MG63 (cell line): ENCODE data around the gene MARK2. TPM values are rescaled to one million over a fixed set of nuclear protein-coding genes. Genes with fewer than 3 reads are reported as not detected.
A peak's percentile ranks its signal among the peaks of the same experiment; 100 is the strongest.
"Not testable (repeated sequence)": the region's sequence is repeated elsewhere in the genome, so short reads cannot be mapped to it uniquely, and the experiment has no call there.

Source experiments
- DNase-seq: peaks from one replicate; pipeline ENCODE4 v3.0.0-alpha.2; 2020
- H3K27me3 ChIP-seq: fragments of 250-450 bp; sonication (Bioruptor Pico); 2 replicates; pipeline ENCODE4 v1.5.1; 2020; ENCODE audit warnings: mild to moderate bottlenecking, moderate library complexity
- H3K36me3 ChIP-seq: fragments of 250-450 bp; sonication (Bioruptor Pico); 2 replicates; pipeline ENCODE4 v1.5.1; 2020; ENCODE audit warnings: mild to moderate bottlenecking, moderate library complexity
- H3K4me3 ChIP-seq: fragments of 250-450 bp; sonication (Bioruptor Pico); 2 replicates; pipeline ENCODE4 v1.5.1; 2020; ENCODE audit warnings: mild to moderate bottlenecking, moderate library complexity
- H3K9me3 ChIP-seq: fragments of 250-450 bp; sonication (Bioruptor Pico); 2 replicates; pipeline ENCODE4 v1.5.1; 2020; ENCODE audit warnings: mild to moderate bottlenecking, moderate library complexity
- total RNA-seq: library from RNA; depleted of rRNA; stranded (reverse); fragments of >200 nt; shearing (Covaris generic); gene quantifications from 2 replicates; pipeline ENCODE4 v1.2.3, GENCODE V29; 2014; ENCODE audit warnings: low replicate concordance; rRNA removed

Gene MARK2
- 10.1 and 17.4 TPM in 2 replicates for total RNA-seq

- no peaks in the 10 kb centered on the region for H3K27me3 ChIP-seq
- H3K9me3 ChIP-seq: no peaks in the 10 kb centered on the region
- peak; percentile 93 for DNase-seq
- H3K36me3 ChIP-seq: peaks cover 11% of the 10 kb centered on the region
- H3K4me3 ChIP-seq: peak within 1 kb of the TSS; percentile 92
Measured at GRCh38 chr11:63838678-63839507, at the start of gene MARK2. Gene MARK2 (plus strand): TSS chr11:63839110. CDS start chr11:63839507, 397 bp downstream.

- H3K9me3 ChIP-seq: peaks cover 5% of the 10 kb centered on the region; the same call in 1 of the 2 replicates
- no peaks in the 10 kb centered on the region for H3K27me3 ChIP-seq
- no peak overlapping the region for H3K4me3 ChIP-seq
- DNase-seq: no peak
- no peaks in the 10 kb centered on the region for H3K36me3 ChIP-seq
Measured at GRCh38 chr11:63791495-63792167, 47.3 kb upstream of the MARK2 start.

- H3K9me3 ChIP-seq: peaks cover 5% of the 10 kb centered on the region; the same call in 1 of the 2 replicates
- H3K36me3 ChIP-seq: no peaks in the 10 kb centered on the region
- no peak for DNase-seq
Measured at GRCh38 chr11:63793161-63793560, 45.7 kb upstream of the MARK2 start.

GRCh38 chr11:63795066-63795465, 43.8 kb upstream of the MARK2 start:
- H3K4me3 ChIP-seq: no peak overlapping the region
- no peak for DNase-seq
- peaks cover 5% of the 10 kb centered on the region; the same call in 1 of the 2 replicates for H3K9me3 ChIP-seq
- no peaks in the 10 kb centered on the region for H3K36me3 ChIP-seq
- no peaks in the 10 kb centered on the region for H3K27me3 ChIP-seq

More at GRCh38 chr11:63793161-63793560, 45.7 kb upstream of the MARK2 start:
- H3K4me3 ChIP-seq: no peak overlapping the region
- H3K27me3 ChIP-seq: no peaks in the 10 kb centered on the region

- DNase-seq: no peak
- Histone ChIP-seq H3K36me3 (no peaks in the 10 kb centered on the region), H3K9me3 (no peaks in the 10 kb centered on the region), H3K27me3 (no peaks in the 10 kb centered on the region), H3K4me3 (no peak overlapping the region)
Measured at GRCh38 chr11:63800921-63801320, 38.0 kb upstream of the MARK2 start.

- H3K27me3 ChIP-seq: no peaks in the 10 kb centered on the region
- H3K4me3 ChIP-seq: no peak overlapping the region
- no peaks in the 10 kb centered on the region for H3K9me3 ChIP-seq
- DNase-seq: peak; percentile 83
- H3K36me3 ChIP-seq: no peaks in the 10 kb centered on the region
Measured at GRCh38 chr11:63802637-63803414, 36.1 kb upstream of the MARK2 start.

GRCh38 chr11:63804259-63804658, 34.7 kb upstream of the MARK2 start:
- Histone ChIP-seq H3K27me3 (no peaks in the 10 kb centered on the region), H3K9me3 (no peaks in the 10 kb centered on the region), H3K4me3 (no peak overlapping the region), H3K36me3 (no peaks in the 10 kb centered on the region)
- no peak for DNase-seq

GRCh38 chr11:63805844-63806415, 33.0 kb upstream of the MARK2 start:
- no peak overlapping the region for H3K4me3 ChIP-seq

GRCh38 chr11:63810383-63810782, 28.5 kb upstream of the MARK2 start:
- H3K27me3 ChIP-seq, H3K36me3 ChIP-seq, H3K4me3 ChIP-seq, H3K9me3 ChIP-seq, DNase-seq: not testable (repeated sequence)

More at GRCh38 chr11:63805844-63806415, 33.0 kb upstream of the MARK2 start:
- no peaks in the 10 kb centered on the region for H3K36me3 ChIP-seq
- H3K27me3 ChIP-seq: no peaks in the 10 kb centered on the region
- H3K9me3 ChIP-seq: no peaks in the 10 kb centered on the region
- DNase-seq: no peak

GRCh38 chr11:63811522-63811921, 27.4 kb upstream of the MARK2 start:
- Histone ChIP-seq H3K9me3 (no peaks in the 10 kb centered on the region), H3K27me3 (no peaks in the 10 kb centered on the region), H3K4me3 (no peak overlapping the region), H3K36me3 (peaks cover 19% of the 10 kb centered on the region)
- no peak for DNase-seq

GRCh38 chr11:63813035-63813562, 25.8 kb upstream of the MARK2 start, which contains the start of gene SPINDOC:
Gene SPINDOC (plus strand): TSS chr11:63813456. CDS start chr11:63813687, 231 bp downstream.
- Histone ChIP-seq H3K27me3 (no peaks in the 10 kb centered on the region), H3K4me3 (peak within 1 kb of the TSS; percentile 94), H3K9me3 (no peaks in the 10 kb centered on the region), H3K36me3 (peaks cover 35% of the 10 kb centered on the region)
- DNase-seq: peak; percentile 81

- no peaks in the 10 kb centered on the region for H3K27me3 ChIP-seq
- no peaks in the 10 kb centered on the region for H3K9me3 ChIP-seq
- peak overlapping the region; percentile 94 for H3K4me3 ChIP-seq
- DNase-seq: peak; percentile 62
- peaks cover 41% of the 10 kb centered on the region for H3K36me3 ChIP-seq
Measured at GRCh38 chr11:63813563-63814382, 25.1 kb upstream of the MARK2 start.

- H3K9me3 ChIP-seq: no peaks in the 10 kb centered on the region
- no peaks in the 10 kb centered on the region for H3K27me3 ChIP-seq
- H3K4me3 ChIP-seq: peak overlapping the region; percentile 94
- no peak for DNase-seq
- peaks cover 44% of the 10 kb centered on the region for H3K36me3 ChIP-seq
Measured at GRCh38 chr11:63814383-63814736, 24.6 kb upstream of the MARK2 start.

GRCh38 chr11:63816166-63816565, 22.7 kb upstream of the MARK2 start:
- Histone ChIP-seq H3K27me3 (no peaks in the 10 kb centered on the region), H3K4me3 (no peak overlapping the region), H3K9me3 (no peaks in the 10 kb centered on the region), H3K36me3 (peaks cover 55% of the 10 kb centered on the region)
- DNase-seq: no peak

- no peaks in the 10 kb centered on the region for H3K9me3 ChIP-seq
- H3K36me3 ChIP-seq: peaks cover 61% of the 10 kb centered on the region
- no peak for DNase-seq
- no peak overlapping the region for H3K4me3 ChIP-seq
- H3K27me3 ChIP-seq: no peaks in the 10 kb centered on the region
Measured at GRCh38 chr11:63816732-63817131, 22.2 kb upstream of the MARK2 start.
